Ramos (cell line): Measurements from ENCODE around the gene HOXC12.

Source experiments
- in situ Hi-C: fragments of 300-500 bp; cut with MboI; formaldehyde crosslinking; loops from one replicate; pipeline ENCODE4 v1.14.3; 2022; ENCODE audit warnings: low sequenced_read_pairs; ENCODE audit not compliant: unreplicated experiment

Gene HOXC12

GRCh38 chr12:53939141-53940108 lies 15.3 kb upstream of the HOXC12 start:
- in situ Hi-C loops: no loop called here

GRCh38 chr12:53940443-53941014 lies 14.2 kb upstream of the HOXC12 start:
- in situ Hi-C loops: no loop called here

- in situ Hi-C loops: no loop called here
These were observed 13.5 kb upstream of the HOXC12 start for GRCh38 chr12:53941187-53941586.

GRCh38 chr12:53941750-53942149 lies 13.0 kb upstream of the HOXC12 start:
- in situ Hi-C loops: no loop called here

GRCh38 chr12:53942467-53942997 lies 12.2 kb upstream of the HOXC12 start:
- in situ Hi-C loops: no loop called here

GRCh38 chr12:53944209-53944608 lies 10.5 kb upstream of the HOXC12 start:
- in situ Hi-C loops: no loop called here

- in situ Hi-C loops: no loop called here
These were observed 9.5 kb upstream of the HOXC12 start for GRCh38 chr12:53944907-53945847.

GRCh38 chr12:53947743-53948142 lies 7.0 kb upstream of the HOXC12 start:
- in situ Hi-C loops: no loop called here

- in situ Hi-C loops: no loop called here
These were observed 5.8 kb upstream of the HOXC12 start for GRCh38 chr12:53948650-53949593.

- in situ Hi-C loops: no loop called here
These were observed 4.9 kb upstream of the HOXC12 start for GRCh38 chr12:53949631-53950436.

- in situ Hi-C loops: no loop called here
These were observed 4.3 kb upstream of the HOXC12 start for GRCh38 chr12:53950437-53950773.

GRCh38 chr12:53950789-53951576 lies 3.7 kb upstream of the HOXC12 start:
- in situ Hi-C loops: no loop called here

- in situ Hi-C loops: no loop called here
These were observed 2.9 kb upstream of the HOXC12 start for GRCh38 chr12:53951577-53952334.

GRCh38 chr12:53952335-53952694 lies 2.4 kb upstream of the HOXC12 start:
- in situ Hi-C loops: no loop called here

GRCh38 chr12:53952871-53953734 lies 1.6 kb upstream of the HOXC12 start:
- in situ Hi-C loops: no loop called here
